HG03196 (cell line): ENCODE measurements around the gene KCTD18.
A peak's percentile ranks its signal among the peaks of the same experiment; 100 is the strongest.

ENCODE experiments used
- ATAC-seq: cut with Tn5 transposase; IDR thresholded peaks from one replicate; pipeline ENCODE4 v1.9.1; 2021; ENCODE audit not compliant: unreplicated experiment

The KCTD18 gene

GRCh38 chr2:200488169-200488568 is 21.7 kb downstream of the KCTD18 start:
- ATAC-seq, result no peak

- ATAC-seq, result no peak
Observed at GRCh38 chr2:200486529-200486928, 23.3 kb downstream of the KCTD18 start.

- ATAC-seq, result no peak
Observed at GRCh38 chr2:200484934-200485333, 24.9 kb downstream of the KCTD18 start.

- ATAC-seq, result peak; percentile 56
Observed at GRCh38 chr2:200483729-200484198, 26.1 kb downstream of the KCTD18 start.

GRCh38 chr2:200482194-200482593 is 27.7 kb downstream of the KCTD18 start:
- peak; percentile 70 for ATAC-seq

- no peak for ATAC-seq
Observed at GRCh38 chr2:200479692-200480265, 30.1 kb downstream of the KCTD18 start.

GRCh38 chr2:200477667-200478131 is 32.2 kb downstream of the KCTD18 start:
- ATAC-seq, result no peak

GRCh38 chr2:200476836-200477235 is 33.0 kb downstream of the KCTD18 start:
- ATAC-seq, result no peak

GRCh38 chr2:200475795-200476194 is 34.1 kb downstream of the KCTD18 start:
- ATAC-seq, result no peak

GRCh38 chr2:200472853-200473464 is 36.9 kb downstream of the KCTD18 start:
- ATAC-seq, result no peak

GRCh38 chr2:200471928-200472645 is 37.8 kb downstream of the KCTD18 start:
- peak; percentile 8 for ATAC-seq

GRCh38 chr2:200471324-200471848 is 38.5 kb downstream of the KCTD18 start:
- peak; percentile 81 for ATAC-seq

GRCh38 chr2:200470230-200470629 is 39.6 kb downstream of the KCTD18 start:
- no peak for ATAC-seq

GRCh38 chr2:200469708-200470211 is 40.1 kb downstream of the KCTD18 start:
- no peak for ATAC-seq

- no peak for ATAC-seq
Observed at GRCh38 chr2:200467806-200468681, 41.8 kb downstream of the KCTD18 start.

GRCh38 chr2:200466425-200467418 is 43.1 kb downstream of the KCTD18 start:
- ATAC-seq, result no peak

- ATAC-seq, result no peak
Observed at GRCh38 chr2:200463452-200463851, 46.4 kb downstream of the KCTD18 start.

GRCh38 chr2:200461846-200462710 is 47.8 kb downstream of the KCTD18 start:
- ATAC-seq, result no peak
